Tibial artery (tissue), 4 donors: Measurements from ENCODE around the gene LEAP2.

Experiments used
- DNase-seq, 2 donors: peaks; one replicate each; pipeline ENCODE4 v3.0.0-alpha.2; 2019
- H3K27ac ChIP-seq, 2 donors: fragments of 200-600 bp; sonication (generic) in 1 of 2; 1 replicate in 1 of 2; 2 replicates in 1 of 2; pipeline ENCODE4 v1.5.1; 2018 to 2019; ENCODE audit warnings: mild to moderate bottlenecking in 1 of 2
- H3K27me3 ChIP-seq, 2 donors: fragments of 200-600 bp; sonication (generic) in 1 of 2; one replicate each; pipeline versions ENCODE4 v1.5.1 to v1.6.0; 2016 to 2019
- H3K36me3 ChIP-seq, 3 donors: fragments of 200-600 bp; sonication (generic) in 2 of 3; one replicate each; pipeline ENCODE4 v1.5.1; 2016 to 2019; ENCODE audit warnings: mild to moderate bottlenecking in 2 of 3
- H3K4me1 ChIP-seq, 4 donors: fragments of 200-600 bp; sonication (generic) in 2 of 4; 1 replicate in 3 of 4; 2 replicates in 1 of 4; pipeline ENCODE4 v1.5.1; 2016 to 2019
- H3K4me3 ChIP-seq, 2 donors: fragments of 200-600 bp; sonication (generic) in 1 of 2; 1 replicate in 1 of 2; 2 replicates in 1 of 2; pipeline ENCODE4 v1.5.1; 2018 to 2019; ENCODE audit warnings: mild to moderate bottlenecking in 2 of 2
- H3K9me3 ChIP-seq, 3 donors: fragments of 200-600 bp; sonication (generic) in 1 of 3; one replicate each; pipeline ENCODE4 v1.5.1; 2016 to 2019
- intact Hi-C: fragments of 100-400 bp; cut with DNase I; formaldehyde crosslinking; loops from one replicate; pipeline ENCODE4 v1.15.0; 2023; ENCODE audit warnings: low total_unique reads
- TF ChIP-seq, protein P1 (sequence below), 2 experiments: fragments of 200-600 bp in 1 of 2; fragments of 450-650 bp in 1 of 2; IDR thresholded peaks; one replicate each; pipeline ENCODE4 v1.5.1; 2017 to 2019; ENCODE audit warnings: antibody characterized with exemption in 2 of 2, mild to moderate bottlenecking in 1 of 2, moderate library complexity in 1 of 2

The LEAP2 gene

DNA sequence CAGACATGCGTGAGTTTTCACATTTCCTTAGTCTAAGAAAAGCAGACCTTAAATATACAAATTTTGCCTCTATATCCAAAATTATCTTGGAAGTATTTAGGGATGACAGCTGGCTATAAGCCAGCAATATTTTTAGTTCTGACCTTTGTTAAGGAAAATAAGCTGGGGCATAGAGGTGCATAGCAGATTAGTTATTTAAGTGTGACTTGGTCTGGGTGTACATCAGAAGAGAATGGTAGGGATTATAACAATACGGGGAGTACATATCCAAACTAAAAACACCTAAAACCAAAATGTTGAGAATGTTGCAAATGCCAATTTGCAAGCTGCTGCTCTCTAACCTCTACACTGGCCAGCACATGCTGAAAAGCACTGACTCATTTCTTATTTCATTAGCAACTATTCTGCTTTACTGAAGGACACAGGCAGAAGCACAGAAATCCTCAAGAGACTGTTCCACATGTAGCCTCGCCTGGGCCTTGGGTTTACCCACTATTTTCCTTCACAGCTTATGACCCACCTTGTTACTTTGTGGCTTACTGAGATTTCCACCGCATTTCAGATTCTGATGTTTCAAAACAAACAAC, 22.3 kb downstream of the LEAP2 start:
- no peak for DNase-seq
- intact Hi-C loops = no loop called here
- H3K36me3 ChIP-seq = peaks cover 73 to 81% (median 78%) of the 10 kb centered on the region in 3 donors
- H3K27me3 ChIP-seq = no peaks in the 10 kb centered on the region
- H3K27ac ChIP-seq = no peak overlapping the region
- H3K4me1 ChIP-seq = peaks cover 0 to 15% (median 6%) of the 10 kb centered on the region in 4 donors
- no peak overlapping the region for H3K4me3 ChIP-seq
- H3K9me3 ChIP-seq = no peaks in the 10 kb centered on the region
- TF ChIP-seq, protein P1, sequence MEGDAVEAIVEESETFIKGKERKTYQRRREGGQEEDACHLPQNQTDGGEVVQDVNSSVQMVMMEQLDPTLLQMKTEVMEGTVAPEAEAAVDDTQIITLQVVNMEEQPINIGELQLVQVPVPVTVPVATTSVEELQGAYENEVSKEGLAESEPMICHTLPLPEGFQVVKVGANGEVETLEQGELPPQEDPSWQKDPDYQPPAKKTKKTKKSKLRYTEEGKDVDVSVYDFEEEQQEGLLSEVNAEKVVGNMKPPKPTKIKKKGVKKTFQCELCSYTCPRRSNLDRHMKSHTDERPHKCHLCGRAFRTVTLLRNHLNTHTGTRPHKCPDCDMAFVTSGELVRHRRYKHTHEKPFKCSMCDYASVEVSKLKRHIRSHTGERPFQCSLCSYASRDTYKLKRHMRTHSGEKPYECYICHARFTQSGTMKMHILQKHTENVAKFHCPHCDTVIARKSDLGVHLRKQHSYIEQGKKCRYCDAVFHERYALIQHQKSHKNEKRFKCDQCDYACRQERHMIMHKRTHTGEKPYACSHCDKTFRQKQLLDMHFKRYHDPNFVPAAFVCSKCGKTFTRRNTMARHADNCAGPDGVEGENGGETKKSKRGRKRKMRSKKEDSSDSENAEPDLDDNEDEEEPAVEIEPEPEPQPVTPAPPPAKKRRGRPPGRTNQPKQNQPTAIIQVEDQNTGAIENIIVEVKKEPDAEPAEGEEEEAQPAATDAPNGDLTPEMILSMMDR (IDR thresholded peaks at IDR 0.05) = no peak

GRCh38 chr5:132896685-132897084, 23.2 kb downstream of the LEAP2 start:
- peaks cover 0 to 15% (median 6%) of the 10 kb centered on the region in 4 donors for H3K4me1 ChIP-seq
- DNase-seq = no peak
- H3K4me3 ChIP-seq = no peak overlapping the region
- intact Hi-C loops = no loop called here
- TF ChIP-seq, protein P1 (IDR thresholded peaks at IDR 0.05) = no peak
- peaks cover 67 to 80% (median 70%) of the 10 kb centered on the region in 3 donors for H3K36me3 ChIP-seq
- H3K27me3 ChIP-seq = no peaks in the 10 kb centered on the region
- no peak overlapping the region for H3K27ac ChIP-seq
- no peaks in the 10 kb centered on the region for H3K9me3 ChIP-seq

DNA sequence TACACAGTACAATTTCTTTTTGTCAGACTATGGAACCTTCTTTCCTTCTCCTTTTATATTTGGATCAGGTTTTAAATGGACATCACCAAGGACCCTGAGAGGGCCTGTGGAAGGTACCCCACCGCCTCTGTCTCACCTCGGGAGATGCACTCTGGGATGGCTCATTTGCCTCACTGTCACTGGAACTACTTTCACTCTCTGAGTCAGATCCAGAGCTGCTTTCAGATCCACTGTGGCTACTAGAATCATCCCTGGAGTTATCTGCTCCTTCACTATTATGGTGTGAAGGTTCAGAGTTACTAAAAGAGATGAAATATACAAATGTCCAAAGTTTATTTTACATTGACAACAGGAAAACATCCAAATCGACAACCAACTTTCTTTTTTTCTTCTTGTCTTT, 24.6 kb downstream of the LEAP2 start:
- peaks cover 52 to 71% (median 66%) of the 10 kb centered on the region in 3 donors for H3K36me3 ChIP-seq

DNA sequence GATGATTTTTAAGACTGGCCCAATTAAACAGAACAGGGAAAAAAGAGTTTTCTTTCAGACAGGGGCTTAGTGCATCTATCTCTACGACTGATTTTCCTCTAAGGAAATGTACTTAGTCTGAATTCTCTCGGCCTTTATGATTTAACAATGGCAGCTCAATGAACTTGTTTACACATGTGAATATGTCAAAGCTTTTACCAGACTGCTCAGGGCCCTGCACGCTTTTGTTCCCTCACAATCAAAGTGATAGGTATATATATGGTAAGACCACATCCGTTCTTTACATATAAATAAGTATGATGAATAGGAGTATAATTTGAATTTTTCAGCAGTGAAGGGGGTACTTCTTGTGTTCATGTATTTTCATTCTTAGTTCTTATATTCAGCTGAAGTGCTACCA, 27.6 kb downstream of the LEAP2 start:
- intact Hi-C loops = no loop called here
- no peaks in the 10 kb centered on the region for H3K27me3 ChIP-seq

More for the DNA sequence above, 24.6 kb downstream of the LEAP2 start:
- Histone ChIP-seq H3K27ac (no peak overlapping the region), H3K27me3 (no peaks in the 10 kb centered on the region), H3K4me3 (no peak overlapping the region), H3K4me1 (peaks cover 0 to 15% (median 6%) of the 10 kb centered on the region in 4 donors), H3K9me3 (no peaks in the 10 kb centered on the region)
- intact Hi-C loops = no loop called here
- no peak for DNase-seq
- TF ChIP-seq, protein P1 (IDR thresholded peaks at IDR 0.05) = no peak

DNA sequence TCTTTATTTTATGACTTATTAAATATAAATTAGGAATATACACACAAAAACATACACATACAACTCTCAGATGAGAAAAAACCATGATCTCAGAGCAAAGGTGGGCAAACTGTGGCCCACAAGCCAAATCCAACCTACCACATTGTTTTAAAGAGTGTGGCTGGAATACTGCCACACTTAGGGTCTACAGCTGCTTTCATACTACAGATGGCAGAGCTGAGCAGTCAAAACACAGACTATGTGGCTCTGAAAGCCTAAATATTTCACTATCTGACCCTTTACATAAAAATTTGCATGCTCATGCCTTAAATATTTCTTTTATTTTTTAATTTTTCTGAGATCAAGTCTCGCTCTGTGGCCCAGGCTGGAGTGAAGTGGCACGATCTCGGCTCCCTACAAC, 28.3 kb downstream of the LEAP2 start:
- Histone ChIP-seq H3K27ac (no peak overlapping the region), H3K4me1 (peaks cover 0 to 5% (median under 1%) of the 10 kb centered on the region in 4 donors), H3K36me3 (peaks cover 22 to 45% (median 29%) of the 10 kb centered on the region in 3 donors), H3K4me3 (no peak overlapping the region), H3K9me3 (no peaks in the 10 kb centered on the region), H3K27me3 (no peaks in the 10 kb centered on the region)
- intact Hi-C loops = no loop called here
- DNase-seq = no peak
- TF ChIP-seq, protein P1 (IDR thresholded peaks at IDR 0.05) = no peak

More for the DNA sequence above, 27.6 kb downstream of the LEAP2 start:
- Histone ChIP-seq H3K9me3 (no peaks in the 10 kb centered on the region), H3K36me3 (peaks cover 29 to 52% (median 36%) of the 10 kb centered on the region in 3 donors), H3K4me3 (no peak overlapping the region), H3K27ac (no peak overlapping the region), H3K4me1 (peaks cover 0 to 5% (median 2%) of the 10 kb centered on the region in 4 donors)
- DNase-seq = no peak
- TF ChIP-seq, protein P1 (IDR thresholded peaks at IDR 0.05) = no peak
